Body of pancreas (tissue), 4 donors: ENCODE results near the gene SAPCD1.

ENCODE experiments used
- CTCF ChIP-seq, 7 experiments: fragments of 450-650 bp in 4 of 7; fragments of 200-600 bp in 3 of 7; sonication (generic) in 3 of 7; IDR thresholded peaks; one replicate each; pipeline ENCODE4 v1.5.1; 2016 to 2019; ENCODE audit warnings: antibody characterized with exemption in 7 of 7
- POLR2A ChIP-seq, 3 donors: fragments of 450-650 bp; IDR thresholded peaks; one replicate each; pipeline ENCODE4 v1.6.1; 2016; ENCODE audit warnings: antibody characterized with exemption in 3 of 3, mild to moderate bottlenecking in 2 of 3

GRCh38 chr6:31796993-31797385, 34.5 kb downstream of the SAPCD1 start:
- TF ChIP-seq CTCF (IDR thresholded peaks at IDR 0.05): no peak
- no peak for TF ChIP-seq POLR2A (IDR thresholded peaks at IDR 0.05)
